ENCODE data around the gene CRYBA4.

CRYBA4 gene

DNA sequence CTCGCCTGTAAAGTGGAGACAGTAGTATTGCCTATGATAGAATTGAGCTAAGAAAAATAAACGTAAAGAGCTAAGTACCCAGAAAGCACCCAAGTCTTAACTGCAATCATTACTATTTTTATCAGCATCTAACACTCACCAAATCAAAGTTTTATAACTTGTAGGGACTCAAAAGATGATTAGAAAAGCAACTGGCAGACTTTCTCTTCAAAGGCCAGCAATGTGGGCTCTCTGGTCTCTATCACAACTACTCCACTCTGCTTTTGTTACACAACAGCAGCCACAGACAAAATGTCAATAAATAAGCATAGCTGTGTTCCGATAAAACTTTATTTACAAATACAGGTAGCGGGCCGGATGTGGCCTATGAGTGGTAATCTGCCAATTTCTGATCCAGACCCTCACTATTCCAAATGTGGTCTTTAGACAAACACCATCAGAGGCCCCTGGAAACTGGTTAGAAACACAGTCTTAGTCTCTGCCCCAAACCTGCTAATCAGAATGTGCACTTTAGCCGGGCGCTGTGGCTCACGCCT lies 40.1 kb upstream of the CRYBA4 start:
- H2BK120ac ChIP-seq (ENCODE audit: low read depth, low read length), result no peak overlapping the region
- no peak overlapping the region for H4K8ac ChIP-seq (ENCODE audit: low read length)
- peaks cover 8% of the 10 kb centered on the region for H3K4me1 ChIP-seq (ENCODE audit: control insufficient read depth, insufficient read depth, low read depth, low read length)
- WGBS, result over 99% methylated on average over 7 of the region's 8 CpGs
- H3K36me3 ChIP-seq (ENCODE audit: control insufficient read depth in 1 of 2, insufficient read depth in 2 of 2, low read depth in 1 of 2, low read length in 2 of 2), result peaks cover 5 to 12% of the 10 kb centered on the region in 2 experiments
- no peak overlapping the region for H3K4ac ChIP-seq (ENCODE audit: low read depth in 1 of 2, low read length in 2 of 2)
- H3K14ac ChIP-seq (ENCODE audit: low read length in 2 of 2), result no peak overlapping the region
- H3K27ac ChIP-seq (ENCODE audit: low read length, poor library complexity, severe bottlenecking), result no peak overlapping the region
- no peak for DNase-seq
- H2AK5ac ChIP-seq (ENCODE audit: low read length, severe bottlenecking), result no peak overlapping the region
- no peak overlapping the region for H2AFZ ChIP-seq (ENCODE audit: low read depth, low read length)
- no peak overlapping the region for H3K4me3 ChIP-seq (ENCODE audit: insufficient read depth in 1 of 2, low read depth in 1 of 2, low read length in 2 of 2)
- H4K91ac ChIP-seq (ENCODE audit: low read length), result no peak overlapping the region
- H3K23ac ChIP-seq (ENCODE audit: low read length in 2 of 2), result no peak overlapping the region
- no peak overlapping the region for H2BK12ac ChIP-seq (ENCODE audit: low read length in 2 of 2)
- no peaks in the 10 kb centered on the region for H3K9me3 ChIP-seq (ENCODE audit: control insufficient read depth, low read length)
- no peak overlapping the region for H2BK5ac ChIP-seq (ENCODE audit: low read depth, low read length, poor library complexity, severe bottlenecking)
- H3K9ac ChIP-seq (ENCODE audit: low read length), result no peak overlapping the region
- H2BK15ac ChIP-seq (ENCODE audit: low read depth, poor library complexity, severe bottlenecking), result no peak overlapping the region
- no peak overlapping the region for H3K4me2 ChIP-seq (ENCODE audit: low read length, poor library complexity, severe bottlenecking)
- H3K79me1 ChIP-seq (replicated peaks; ENCODE audit: low read length, poor library complexity, severe bottlenecking), result peaks cover 34% of the 10 kb centered on the region
- H3K18ac ChIP-seq (ENCODE audit: low read depth in 1 of 2, low read length in 2 of 2), result no peak overlapping the region
- no peaks in the 10 kb centered on the region for H3K27me3 ChIP-seq (ENCODE audit: control insufficient read depth in 1 of 2, insufficient read depth in 1 of 2, low read length in 2 of 2)

DNA sequence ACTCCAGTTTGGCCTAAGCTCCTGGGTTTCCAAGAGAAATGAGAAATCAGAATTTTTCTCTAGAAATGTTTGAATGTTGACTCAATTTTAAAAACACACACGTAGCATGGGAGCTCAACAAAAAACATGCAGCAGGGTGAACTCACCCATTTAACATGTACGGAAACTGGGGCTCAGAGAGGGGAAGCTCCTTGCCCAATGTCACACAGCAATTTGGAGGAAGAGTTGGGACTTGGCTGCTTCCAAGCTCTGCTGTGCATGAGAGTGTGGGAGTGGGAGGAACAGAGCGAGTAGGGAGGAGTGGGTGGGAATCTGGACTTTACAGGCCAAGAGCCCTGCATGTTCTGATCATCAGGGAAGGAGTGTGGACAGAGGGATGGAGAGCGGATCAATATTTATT lies 37.8 kb upstream of the CRYBA4 start:
- peaks cover 29% of the 10 kb centered on the region for H3K79me1 ChIP-seq (replicated peaks; ENCODE audit: low read length, poor library complexity, severe bottlenecking)
- no peak overlapping the region for H3K4ac ChIP-seq (ENCODE audit: low read depth in 1 of 2, low read length in 2 of 2)
- no peak overlapping the region for H2BK12ac ChIP-seq (ENCODE audit: low read length in 2 of 2)
- H2BK15ac ChIP-seq (ENCODE audit: low read depth, poor library complexity, severe bottlenecking), result no peak overlapping the region
- no peak overlapping the region for H2AFZ ChIP-seq (ENCODE audit: low read depth, low read length)
- no peak overlapping the region for H2BK120ac ChIP-seq (ENCODE audit: low read depth, low read length)
- no peak for DNase-seq
- H3K23ac ChIP-seq (ENCODE audit: low read length in 2 of 2), result no peak overlapping the region
- no peak overlapping the region for H3K4me3 ChIP-seq (ENCODE audit: insufficient read depth in 1 of 2, low read depth in 1 of 2, low read length in 2 of 2)
- no peak overlapping the region for H4K91ac ChIP-seq (ENCODE audit: low read length)
- H3K9ac ChIP-seq (ENCODE audit: low read length), result no peak overlapping the region
- no peak overlapping the region for H2BK5ac ChIP-seq (ENCODE audit: low read depth, low read length, poor library complexity, severe bottlenecking)
- H2AK5ac ChIP-seq (ENCODE audit: low read length, severe bottlenecking), result no peak overlapping the region
- H3K27ac ChIP-seq (ENCODE audit: low read length, poor library complexity, severe bottlenecking), result no peak overlapping the region
- no peaks in the 10 kb centered on the region for H3K27me3 ChIP-seq (ENCODE audit: control insufficient read depth in 1 of 2, insufficient read depth in 1 of 2, low read length in 2 of 2)
- H3K4me2 ChIP-seq (ENCODE audit: low read length, poor library complexity, severe bottlenecking), result no peak overlapping the region
- H3K4me1 ChIP-seq (ENCODE audit: control insufficient read depth, insufficient read depth, low read depth, low read length), result peaks cover 12% of the 10 kb centered on the region
- H3K14ac ChIP-seq (ENCODE audit: low read length in 2 of 2), result no peak overlapping the region
- no peak overlapping the region for H3K18ac ChIP-seq (ENCODE audit: low read depth in 1 of 2, low read length in 2 of 2)
- no peak overlapping the region for H4K8ac ChIP-seq (ENCODE audit: low read length)
- 96% methylated on average over 3 of the region's 4 CpGs for WGBS
- peaks cover 3% of the 10 kb centered on the region for H3K9me3 ChIP-seq (ENCODE audit: control insufficient read depth, low read length)
- H3K36me3 ChIP-seq (ENCODE audit: control insufficient read depth in 1 of 2, insufficient read depth in 2 of 2, low read depth in 1 of 2, low read length in 2 of 2), result peaks cover 0 to 12% of the 10 kb centered on the region in 2 experiments

DNA sequence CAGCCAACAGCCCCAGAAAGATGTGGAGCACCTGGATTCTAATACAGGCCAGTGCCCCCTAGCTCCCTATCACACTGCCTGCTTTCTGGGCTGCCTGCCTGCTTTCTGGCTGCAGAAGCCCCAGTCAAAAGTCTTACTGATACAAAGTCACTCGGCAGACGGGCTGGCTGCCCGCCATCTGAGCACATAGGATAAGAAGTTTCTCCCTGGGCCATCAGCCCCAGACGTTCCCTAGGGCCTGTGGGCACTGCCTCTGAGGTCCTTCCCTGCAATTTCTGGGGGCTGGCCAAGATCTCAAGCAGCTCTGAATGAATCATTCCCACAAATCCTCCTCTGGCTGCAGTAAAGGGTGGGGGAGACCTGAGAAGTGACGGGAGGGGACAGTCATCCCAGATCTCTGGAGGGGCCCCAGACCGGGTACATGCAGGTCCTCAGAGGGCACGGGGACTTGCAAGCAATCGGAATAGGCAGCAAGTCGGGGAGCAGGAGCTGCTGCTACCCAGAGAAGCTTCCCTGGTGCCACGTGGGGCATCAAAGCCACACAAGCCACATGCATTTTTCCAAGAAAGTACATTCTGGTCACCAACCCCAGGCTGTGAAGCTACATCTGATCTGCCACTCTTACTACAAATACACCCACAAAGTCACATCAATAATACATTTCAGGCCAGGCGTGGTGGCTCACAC lies 36.5 kb upstream of the CRYBA4 start:
- Histone ChIP-seq H3K23ac (ENCODE audit: low read length in 2 of 2) (no peak overlapping the region), H2AK5ac (ENCODE audit: low read length, severe bottlenecking) (no peak overlapping the region), H3K4me1 (ENCODE audit: control insufficient read depth, insufficient read depth, low read depth, low read length) (peaks cover 14% of the 10 kb centered on the region), H2BK12ac (ENCODE audit: low read length in 2 of 2) (no peak overlapping the region), H2BK5ac (ENCODE audit: low read depth, low read length, poor library complexity, severe bottlenecking) (no peak overlapping the region), H3K4ac (ENCODE audit: low read depth in 1 of 2, low read length in 2 of 2) (no peak overlapping the region), H3K27ac (ENCODE audit: low read length, poor library complexity, severe bottlenecking) (peak overlapping the region; percentile 1), H2AFZ (ENCODE audit: low read depth, low read length) (no peak overlapping the region), H3K79me1 (replicated peaks; ENCODE audit: low read length, poor library complexity, severe bottlenecking) (peaks cover 31% of the 10 kb centered on the region), H3K4me3 (ENCODE audit: insufficient read depth in 1 of 2, low read depth in 1 of 2, low read length in 2 of 2) (no peak overlapping the region), H2BK15ac (ENCODE audit: low read depth, poor library complexity, severe bottlenecking) (no peak overlapping the region), H3K9ac (ENCODE audit: low read length) (no peak overlapping the region), H3K18ac (ENCODE audit: low read depth in 1 of 2, low read length in 2 of 2) (peak overlapping the region in 1 of 2 experiments; percentile 18), H3K4me2 (ENCODE audit: low read length, poor library complexity, severe bottlenecking) (no peak overlapping the region), H2BK120ac (ENCODE audit: low read depth, low read length) (peak overlapping the region; percentile 44), H3K14ac (ENCODE audit: low read length in 2 of 2) (no peak overlapping the region), H3K36me3 (ENCODE audit: control insufficient read depth in 1 of 2, insufficient read depth in 2 of 2, low read depth in 1 of 2, low read length in 2 of 2) (peaks cover 0 to 12% of the 10 kb centered on the region in 2 experiments), H4K91ac (ENCODE audit: low read length) (no peak overlapping the region), H3K27me3 (ENCODE audit: control insufficient read depth in 1 of 2, insufficient read depth in 1 of 2, low read length in 2 of 2) (no peaks in the 10 kb centered on the region), H3K9me3 (ENCODE audit: control insufficient read depth, low read length) (peaks cover 3% of the 10 kb centered on the region), H4K8ac (ENCODE audit: low read length) (peak overlapping the region; percentile 47)
- peak; percentile 71 for DNase-seq
- 61% methylated on average over 10 of the region's 11 CpGs for WGBS

DNA sequence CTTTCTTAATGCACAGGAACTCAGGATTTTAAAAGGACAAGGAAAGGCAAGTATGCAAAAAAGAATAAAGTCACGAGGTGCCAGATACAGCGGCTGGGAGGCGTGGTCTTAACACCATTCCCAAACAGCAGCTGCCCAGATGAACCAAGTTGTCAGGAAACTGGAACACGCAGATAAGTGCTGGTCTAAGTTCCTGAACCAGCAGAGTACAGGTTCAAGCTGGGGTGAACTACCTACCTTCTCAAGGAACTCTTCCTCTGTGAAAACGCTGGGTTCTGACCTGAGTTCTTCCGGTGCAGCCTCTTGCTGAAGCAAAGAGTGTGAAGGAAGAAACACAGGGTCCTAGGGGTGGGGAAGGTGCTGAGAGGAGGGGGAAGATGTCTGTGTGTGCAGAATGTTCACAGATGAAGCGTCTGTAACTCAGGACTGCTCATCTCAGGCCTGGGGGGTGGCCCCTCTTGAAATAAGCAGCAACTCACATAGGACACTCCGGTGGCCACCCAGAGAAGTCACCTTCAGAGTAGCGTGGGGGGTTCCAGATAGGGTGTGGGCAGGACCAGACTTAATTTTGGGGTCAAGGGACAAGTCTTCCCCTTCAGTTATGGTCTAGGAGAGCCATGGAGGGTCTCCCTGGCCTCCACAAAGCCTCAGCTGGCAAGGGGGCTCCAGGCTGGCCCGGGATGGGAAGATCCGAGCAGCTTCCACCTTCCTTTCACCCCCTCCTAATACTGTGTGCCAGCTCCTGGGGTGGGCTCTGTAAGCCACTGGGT lies 35.0 kb upstream of the CRYBA4 start:
- Histone ChIP-seq H2BK15ac (ENCODE audit: low read depth, poor library complexity, severe bottlenecking) (no peak overlapping the region), H3K18ac (ENCODE audit: low read depth in 1 of 2, low read length in 2 of 2) (no peak overlapping the region), H3K27me3 (ENCODE audit: control insufficient read depth in 1 of 2, insufficient read depth in 1 of 2, low read length in 2 of 2) (no peaks in the 10 kb centered on the region), H2AK5ac (ENCODE audit: low read length, severe bottlenecking) (no peak overlapping the region), H3K23ac (ENCODE audit: low read length in 2 of 2) (no peak overlapping the region), H3K9ac (ENCODE audit: low read length) (no peak overlapping the region), H3K27ac (ENCODE audit: low read length, poor library complexity, severe bottlenecking) (no peak overlapping the region), H3K4ac (ENCODE audit: low read depth in 1 of 2, low read length in 2 of 2) (no peak overlapping the region), H3K36me3 (ENCODE audit: control insufficient read depth in 1 of 2, insufficient read depth in 2 of 2, low read depth in 1 of 2, low read length in 2 of 2) (peaks cover 0 to 7% of the 10 kb centered on the region in 2 experiments), H2BK12ac (ENCODE audit: low read length in 2 of 2) (no peak overlapping the region), H3K9me3 (ENCODE audit: control insufficient read depth, low read length) (peaks cover 3% of the 10 kb centered on the region), H3K14ac (ENCODE audit: low read length in 2 of 2) (no peak overlapping the region), H3K4me1 (ENCODE audit: control insufficient read depth, insufficient read depth, low read depth, low read length) (peaks cover 14% of the 10 kb centered on the region), H4K91ac (ENCODE audit: low read length) (no peak overlapping the region), H2AFZ (ENCODE audit: low read depth, low read length) (no peak overlapping the region), H3K79me1 (replicated peaks; ENCODE audit: low read length, poor library complexity, severe bottlenecking) (peaks cover 23% of the 10 kb centered on the region), H2BK120ac (ENCODE audit: low read depth, low read length) (no peak overlapping the region), H3K4me2 (ENCODE audit: low read length, poor library complexity, severe bottlenecking) (no peak overlapping the region), H4K8ac (ENCODE audit: low read length) (no peak overlapping the region), H3K4me3 (ENCODE audit: insufficient read depth in 1 of 2, low read depth in 1 of 2, low read length in 2 of 2) (no peak overlapping the region), H2BK5ac (ENCODE audit: low read depth, low read length, poor library complexity, severe bottlenecking) (no peak overlapping the region)
- no peak for DNase-seq
- 88% methylated on average over 11 of the region's 11 CpGs for WGBS
